ENCODE measurements around the gene NT5E.

GRCh38 chr6:85412911-85413430 lies 36.9 kb upstream of the NT5E start:
- no peak for TF ChIP-seq POLR2AphosphoS5 (IDR thresholded peaks at IDR 0.05; ENCODE audit: insufficient read depth, low read depth, low read length)
- TF ChIP-seq POLR2A (IDR thresholded peaks at IDR 0.05; ENCODE audit: low read depth, low read length), result no peak
- TF ChIP-seq CTCF (IDR thresholded peaks at IDR 0.05; ENCODE audit: extremely low read depth in 1 of 2, insufficient read depth in 1 of 2, low read depth in 1 of 2, low read length in 2 of 2), result no peak
- TF ChIP-seq MYC (IDR thresholded peaks at IDR 0.05; ENCODE audit: low read depth, low read length), result no peak
- no peak for TF ChIP-seq JUN (IDR thresholded peaks at IDR 0.05; ENCODE audit: borderline replicate concordance, insufficient read depth, insufficient read length, low read depth)
